Omental fat pad (tissue), 4 donors: Measurements from ENCODE around the gene CTIF. TPM values are rescaled to one million over a fixed set of nuclear protein-coding genes. Genes with fewer than 3 reads are reported as not detected.

Source experiments
- ATAC-seq: fragments of 150-250 bp; one replicate; pipeline ENCODE4 v1.9.1; 2016; ENCODE audit warnings: mild to moderate bottlenecking, moderate library complexity; ENCODE audit not compliant: low FRiP score
- DNase-seq: peaks from one replicate; pipeline ENCODE4 v3.0.0-alpha.2; 2019; ENCODE audit warnings: low spot score
- CTCF ChIP-seq, 3 donors: fragments of 450-650 bp; IDR thresholded peaks; one replicate each; pipeline ENCODE4 v1.5.1; 2016 to 2017; ENCODE audit warnings: antibody characterized with exemption in 3 of 3, mild to moderate bottlenecking in 3 of 3, moderate library complexity in 2 of 3
- total RNA-seq, 4 donors: library from RNA; depleted of rRNA; stranded (reverse); fragments of >200 nt; gene quantifications; one replicate each; pipeline ENCODE4 v1.1.0, GENCODE V29; 2016

The CTIF gene
- total RNA-seq, 4 donors from 2014 or later = 57.5 to 94.0 (median 72.4) TPM

GRCh38 chr18:48863432-48864065, 324.7 kb downstream of the CTIF start:
- no peak for TF ChIP-seq CTCF (IDR thresholded peaks at IDR 0.05)
- no peak for ATAC-seq
- no peak for DNase-seq

- ATAC-seq (no peak), DNase-seq (no peak)
- TF ChIP-seq CTCF (IDR thresholded peaks at IDR 0.05) = no peak
Observed at GRCh38 chr18:48864876-48865275, 326.0 kb downstream of the CTIF start.

- ATAC-seq = no peak
- TF ChIP-seq CTCF (IDR thresholded peaks at IDR 0.05) = no peak
- DNase-seq = no peak
Observed at GRCh38 chr18:48866028-48866733, 327.4 kb downstream of the CTIF start.

- DNase-seq (no peak), ATAC-seq (no peak)
- no peak for TF ChIP-seq CTCF (IDR thresholded peaks at IDR 0.05)
Observed at GRCh38 chr18:48866856-48867255, 328.0 kb downstream of the CTIF start.

- ATAC-seq (no peak), DNase-seq (no peak)
- TF ChIP-seq CTCF (IDR thresholded peaks at IDR 0.05) = no peak
Observed at GRCh38 chr18:48867978-48868377, 329.1 kb downstream of the CTIF start.

GRCh38 chr18:48868468-48869466, 329.9 kb downstream of the CTIF start:
- ATAC-seq (no peak), DNase-seq (no peak)
- TF ChIP-seq CTCF (IDR thresholded peaks at IDR 0.05) = no peak
